ENCODE results near the gene NACA2.

- TF ChIP-seq EZH2 (IDR thresholded peaks at IDR 0.05; ENCODE audit: borderline replicate concordance, insufficient read depth, low read depth, low read length, poor library complexity, severe bottlenecking), result no peak
- TF ChIP-seq, protein P1, sequence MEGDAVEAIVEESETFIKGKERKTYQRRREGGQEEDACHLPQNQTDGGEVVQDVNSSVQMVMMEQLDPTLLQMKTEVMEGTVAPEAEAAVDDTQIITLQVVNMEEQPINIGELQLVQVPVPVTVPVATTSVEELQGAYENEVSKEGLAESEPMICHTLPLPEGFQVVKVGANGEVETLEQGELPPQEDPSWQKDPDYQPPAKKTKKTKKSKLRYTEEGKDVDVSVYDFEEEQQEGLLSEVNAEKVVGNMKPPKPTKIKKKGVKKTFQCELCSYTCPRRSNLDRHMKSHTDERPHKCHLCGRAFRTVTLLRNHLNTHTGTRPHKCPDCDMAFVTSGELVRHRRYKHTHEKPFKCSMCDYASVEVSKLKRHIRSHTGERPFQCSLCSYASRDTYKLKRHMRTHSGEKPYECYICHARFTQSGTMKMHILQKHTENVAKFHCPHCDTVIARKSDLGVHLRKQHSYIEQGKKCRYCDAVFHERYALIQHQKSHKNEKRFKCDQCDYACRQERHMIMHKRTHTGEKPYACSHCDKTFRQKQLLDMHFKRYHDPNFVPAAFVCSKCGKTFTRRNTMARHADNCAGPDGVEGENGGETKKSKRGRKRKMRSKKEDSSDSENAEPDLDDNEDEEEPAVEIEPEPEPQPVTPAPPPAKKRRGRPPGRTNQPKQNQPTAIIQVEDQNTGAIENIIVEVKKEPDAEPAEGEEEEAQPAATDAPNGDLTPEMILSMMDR (IDR thresholded peaks at IDR 0.05), result no peak
Measured at GRCh38 chr17:61591930-61592329, 911 bp upstream of the NACA2 start.

Data from B cell (primary cell).